ENCODE data around the gene EMC8.

The EMC8 gene

GRCh38 chr16:85788819-85789218 lies 10.5 kb downstream of the EMC8 start:
- no peaks in the 10 kb centered on the region for H3K4me1 ChIP-seq (ENCODE audit: control extremely low read depth in 1 of 4, control insufficient read depth in 4 of 4, insufficient read depth in 4 of 4, low read length in 3 of 4)
- 97% methylated on average over 9 of the region's 11 CpGs for WGBS (ENCODE audit: insufficient coverage)
- no peak for DNase-seq
- H3K9me3 ChIP-seq (ENCODE audit: control extremely low read depth in 1 of 5, control insufficient read depth in 4 of 5, insufficient read depth in 2 of 5, low read depth in 1 of 5, low read length in 4 of 5), result no peaks in the 10 kb centered on the region
- no peak overlapping the region for H3K27ac ChIP-seq (ENCODE audit: insufficient read depth in 1 of 2, low read depth in 1 of 2, low read length in 2 of 2, poor library complexity in 1 of 2, severe bottlenecking in 2 of 2)
- no peaks in the 10 kb centered on the region for H3K27me3 ChIP-seq (replicated peaks in 2 of 5; ENCODE audit: control insufficient read depth in 4 of 5, insufficient read depth in 5 of 5, low read length in 4 of 5)
- H3K4me3 ChIP-seq (ENCODE audit: control insufficient read depth in 1 of 7, extremely low read depth in 1 of 7, insufficient read depth in 4 of 7, low read depth in 2 of 7, low read length in 6 of 7), result no peak overlapping the region
- ChIA-PET POLR2A (no interaction called here), CTCF (no interaction called here)
- peaks cover 16 to 62% (median 47%) of the 10 kb centered on the region in 4 experiments for H3K36me3 ChIP-seq (ENCODE audit: control insufficient read depth in 4 of 4, insufficient read depth in 4 of 4, low read length in 3 of 4)

DNA sequence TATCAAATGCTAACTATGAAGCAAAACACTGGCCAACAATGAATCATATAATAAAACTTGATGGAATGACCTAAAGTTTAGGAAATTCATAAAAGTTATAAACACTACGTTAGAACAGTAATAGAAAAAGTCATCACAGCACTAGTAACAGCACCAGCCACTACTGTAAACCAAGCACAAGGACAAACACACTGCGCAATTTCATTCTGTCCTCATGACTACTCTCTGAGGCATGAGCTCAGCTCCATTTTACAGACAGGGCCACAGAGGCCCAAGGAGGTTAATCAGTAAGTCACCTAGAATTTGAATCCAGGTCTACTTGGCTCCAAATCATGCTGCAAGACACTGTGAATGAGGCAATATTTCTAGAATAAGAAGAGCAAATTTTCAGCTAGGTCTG lies 13.4 kb downstream of the EMC8 start:
- ChIA-PET CTCF (interaction anchor here (0.7 kb wide), 1 partner anchor 27 kb away, joined by 3 read pairs; no protein-coding TSS in a partner anchor), POLR2A (no interaction called here)
- Histone ChIP-seq H3K4me3 (ENCODE audit: control insufficient read depth in 1 of 7, extremely low read depth in 1 of 7, insufficient read depth in 4 of 7, low read depth in 2 of 7, low read length in 6 of 7) (no peak overlapping the region), H3K9me3 (ENCODE audit: control extremely low read depth in 1 of 5, control insufficient read depth in 4 of 5, insufficient read depth in 2 of 5, low read depth in 1 of 5, low read length in 4 of 5) (no peaks in the 10 kb centered on the region), H3K4me1 (ENCODE audit: control extremely low read depth in 1 of 4, control insufficient read depth in 4 of 4, insufficient read depth in 4 of 4, low read length in 3 of 4) (no peaks in the 10 kb centered on the region), H3K27ac (ENCODE audit: insufficient read depth in 1 of 2, low read depth in 1 of 2, low read length in 2 of 2, poor library complexity in 1 of 2, severe bottlenecking in 2 of 2) (no peak overlapping the region), H3K27me3 (replicated peaks in 2 of 5; ENCODE audit: control insufficient read depth in 4 of 5, insufficient read depth in 5 of 5, low read length in 4 of 5) (no peaks in the 10 kb centered on the region), H3K36me3 (ENCODE audit: control insufficient read depth in 4 of 4, insufficient read depth in 4 of 4, low read length in 3 of 4) (peaks cover 18 to 59% (median 44%) of the 10 kb centered on the region in 4 experiments)
- 89% methylated on average over 1 of the region's 2 CpGs for WGBS (ENCODE audit: insufficient coverage)
- DNase-seq, result no peak

DNA sequence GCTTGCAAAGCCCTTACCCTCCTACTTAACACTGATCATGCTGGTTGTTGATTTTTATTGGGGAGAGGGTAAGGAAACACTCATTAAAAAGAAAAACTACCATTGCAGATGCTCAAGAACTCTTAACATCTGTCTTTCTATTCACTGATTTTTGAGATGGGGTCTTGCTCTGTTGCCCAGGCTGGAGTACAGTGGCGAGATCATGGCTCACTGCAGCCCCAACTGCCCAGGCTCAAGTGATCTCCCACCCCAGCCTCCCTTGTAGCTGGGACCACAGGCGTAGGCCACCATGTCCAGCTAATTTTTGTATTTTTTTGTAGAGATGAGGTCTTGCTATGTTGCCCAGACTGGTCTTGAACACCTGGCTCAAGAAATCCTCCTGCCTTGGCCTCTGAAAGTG lies 14.5 kb downstream of the EMC8 start:
- Histone ChIP-seq H3K4me1 (ENCODE audit: control extremely low read depth in 1 of 4, control insufficient read depth in 4 of 4, insufficient read depth in 4 of 4, low read length in 3 of 4) (no peaks in the 10 kb centered on the region), H3K4me3 (ENCODE audit: control insufficient read depth in 1 of 7, extremely low read depth in 1 of 7, insufficient read depth in 4 of 7, low read depth in 2 of 7, low read length in 6 of 7) (no peak overlapping the region), H3K9me3 (ENCODE audit: control extremely low read depth in 1 of 5, control insufficient read depth in 4 of 5, insufficient read depth in 2 of 5, low read depth in 1 of 5, low read length in 4 of 5) (no peaks in the 10 kb centered on the region), H3K27ac (ENCODE audit: insufficient read depth in 1 of 2, low read depth in 1 of 2, low read length in 2 of 2, poor library complexity in 1 of 2, severe bottlenecking in 2 of 2) (no peak overlapping the region), H3K27me3 (replicated peaks in 2 of 5; ENCODE audit: control insufficient read depth in 4 of 5, insufficient read depth in 5 of 5, low read length in 4 of 5) (no peaks in the 10 kb centered on the region), H3K36me3 (ENCODE audit: control insufficient read depth in 4 of 4, insufficient read depth in 4 of 4, low read length in 3 of 4) (peaks cover 21 to 70% (median 54%) of the 10 kb centered on the region in 4 experiments)
- no peak for DNase-seq
- ChIA-PET POLR2A (no interaction called here), CTCF (no interaction called here)
- WGBS (ENCODE audit: insufficient coverage), result 100% methylated on average over 2 of the region's 2 CpGs

- H3K27ac ChIP-seq (ENCODE audit: insufficient read depth in 1 of 2, low read depth in 1 of 2, low read length in 2 of 2, poor library complexity in 1 of 2, severe bottlenecking in 2 of 2), result no peak overlapping the region
- no peaks in the 10 kb centered on the region for H3K9me3 ChIP-seq (ENCODE audit: control extremely low read depth in 1 of 5, control insufficient read depth in 4 of 5, insufficient read depth in 2 of 5, low read depth in 1 of 5, low read length in 4 of 5)
- H3K36me3 ChIP-seq (ENCODE audit: control insufficient read depth in 4 of 4, insufficient read depth in 4 of 4, low read length in 3 of 4), result peaks cover 21 to 72% (median 57%) of the 10 kb centered on the region in 4 experiments
- POLR2A ChIA-PET, result interaction anchor here (1.1 kb wide), 1 partner anchor 17 kb away, joined by 3 read pairs; no protein-coding TSS in a partner anchor
- H3K4me3 ChIP-seq (ENCODE audit: control insufficient read depth in 1 of 7, extremely low read depth in 1 of 7, insufficient read depth in 4 of 7, low read depth in 2 of 7, low read length in 6 of 7), result no peak overlapping the region
- CTCF ChIA-PET, result interaction anchor here (1.0 kb wide), 1 partner anchor 66 kb away, joined by 3 read pairs; no protein-coding TSS in a partner anchor
- H3K27me3 ChIP-seq (replicated peaks in 2 of 5; ENCODE audit: control insufficient read depth in 4 of 5, insufficient read depth in 5 of 5, low read length in 4 of 5), result no peaks in the 10 kb centered on the region
- DNase-seq, result no peak
- no peaks in the 10 kb centered on the region for H3K4me1 ChIP-seq (ENCODE audit: control extremely low read depth in 1 of 4, control insufficient read depth in 4 of 4, insufficient read depth in 4 of 4, low read length in 3 of 4)
- WGBS (ENCODE audit: insufficient coverage), result 93% methylated on average over 8 of the region's 8 CpGs
Observed at GRCh38 chr16:85783441-85783840, 15.9 kb downstream of the EMC8 start.

DNA sequence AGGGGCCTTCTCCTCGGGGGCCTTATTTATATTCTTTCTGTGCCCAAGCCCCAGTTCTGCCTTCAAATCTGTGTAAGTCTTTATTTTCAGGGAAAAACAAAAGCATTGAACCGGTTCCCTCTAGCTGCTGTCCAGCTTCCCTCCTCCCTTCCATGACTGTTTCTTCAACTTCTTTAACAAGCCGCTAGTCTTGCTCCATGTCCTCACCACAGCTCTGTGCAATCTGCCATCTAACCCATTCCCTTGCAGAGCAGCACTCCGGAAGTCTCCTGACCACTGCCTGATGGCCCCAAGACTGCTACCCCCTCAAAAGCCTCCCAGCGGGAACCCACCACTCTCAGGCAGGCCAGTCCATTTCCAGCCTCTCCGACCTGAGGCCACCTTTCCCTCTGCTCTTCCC lies 16.9 kb downstream of the EMC8 start:
- Histone ChIP-seq H3K36me3 (ENCODE audit: control insufficient read depth in 4 of 4, insufficient read depth in 4 of 4, low read length in 3 of 4) (peaks cover 16 to 73% (median 55%) of the 10 kb centered on the region in 4 experiments), H3K27me3 (replicated peaks in 2 of 5; ENCODE audit: control insufficient read depth in 4 of 5, insufficient read depth in 5 of 5, low read length in 4 of 5) (no peaks in the 10 kb centered on the region), H3K4me1 (ENCODE audit: control extremely low read depth in 1 of 4, control insufficient read depth in 4 of 4, insufficient read depth in 4 of 4, low read length in 3 of 4) (no peaks in the 10 kb centered on the region), H3K4me3 (ENCODE audit: control insufficient read depth in 1 of 7, extremely low read depth in 1 of 7, insufficient read depth in 4 of 7, low read depth in 2 of 7, low read length in 6 of 7) (no peak overlapping the region), H3K27ac (ENCODE audit: insufficient read depth in 1 of 2, low read depth in 1 of 2, low read length in 2 of 2, poor library complexity in 1 of 2, severe bottlenecking in 2 of 2) (no peak overlapping the region), H3K9me3 (ENCODE audit: control extremely low read depth in 1 of 5, control insufficient read depth in 4 of 5, insufficient read depth in 2 of 5, low read depth in 1 of 5, low read length in 4 of 5) (no peaks in the 10 kb centered on the region)
- 96% methylated on average over 6 of the region's 6 CpGs for WGBS (ENCODE audit: insufficient coverage)
- POLR2A ChIA-PET, result no interaction called here
- DNase-seq, result no peak
- CTCF ChIA-PET, result interaction anchor here (1.0 kb wide), 1 partner anchor 65 kb away, joined by 3 read pairs; no protein-coding TSS in a partner anchor

DNA sequence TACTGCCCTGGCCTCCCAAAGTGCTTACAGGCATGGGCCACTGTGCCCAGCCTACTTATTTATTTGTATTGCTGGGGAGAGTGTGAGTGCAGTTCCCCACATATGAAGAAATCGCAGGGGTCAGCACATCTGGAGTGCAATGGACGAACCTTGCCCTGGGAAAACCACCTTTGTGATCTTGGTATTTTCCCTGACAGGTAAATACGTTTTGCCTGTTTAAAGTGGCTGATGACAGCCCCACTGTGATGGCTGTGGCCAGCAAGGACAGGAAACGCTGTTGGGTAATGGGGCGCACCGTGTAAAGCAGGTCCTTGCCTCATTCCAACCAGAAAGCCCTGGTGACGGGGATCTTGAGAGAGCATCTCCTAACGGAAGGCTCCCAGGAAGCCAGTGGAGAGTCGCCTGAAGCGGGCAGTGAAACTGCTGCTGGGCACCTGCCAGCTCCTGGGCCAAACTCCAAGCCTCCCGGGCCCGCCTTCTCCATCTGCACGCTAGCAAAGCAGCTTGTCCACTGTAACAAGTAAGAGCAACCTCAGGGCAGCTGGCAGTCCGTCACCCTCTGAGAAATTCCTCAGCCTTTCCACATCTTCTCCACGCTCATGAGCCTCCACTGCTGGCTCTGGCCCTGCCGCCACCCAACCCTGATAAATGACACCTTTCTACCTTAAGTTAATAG lies 17.5 kb downstream of the EMC8 start:
- CTCF ChIA-PET, result no interaction called here
- 95% methylated on average over 16 of the region's 16 CpGs for WGBS (ENCODE audit: insufficient coverage)
- Histone ChIP-seq H3K27me3 (replicated peaks in 2 of 5; ENCODE audit: control insufficient read depth in 4 of 5, insufficient read depth in 5 of 5, low read length in 4 of 5) (no peaks in the 10 kb centered on the region), H3K27ac (ENCODE audit: insufficient read depth in 1 of 2, low read depth in 1 of 2, low read length in 2 of 2, poor library complexity in 1 of 2, severe bottlenecking in 2 of 2) (no peak overlapping the region), H3K36me3 (ENCODE audit: control insufficient read depth in 4 of 4, insufficient read depth in 4 of 4, low read length in 3 of 4) (peaks cover 14 to 70% (median 51%) of the 10 kb centered on the region in 4 experiments), H3K9me3 (ENCODE audit: control extremely low read depth in 1 of 5, control insufficient read depth in 4 of 5, insufficient read depth in 2 of 5, low read depth in 1 of 5, low read length in 4 of 5) (no peaks in the 10 kb centered on the region), H3K4me1 (ENCODE audit: control extremely low read depth in 1 of 4, control insufficient read depth in 4 of 4, insufficient read depth in 4 of 4, low read length in 3 of 4) (no peaks in the 10 kb centered on the region), H3K4me3 (ENCODE audit: control insufficient read depth in 1 of 7, extremely low read depth in 1 of 7, insufficient read depth in 4 of 7, low read depth in 2 of 7, low read length in 6 of 7) (no peak overlapping the region)
- DNase-seq, result no peak
- POLR2A ChIA-PET, result no interaction called here

DNA sequence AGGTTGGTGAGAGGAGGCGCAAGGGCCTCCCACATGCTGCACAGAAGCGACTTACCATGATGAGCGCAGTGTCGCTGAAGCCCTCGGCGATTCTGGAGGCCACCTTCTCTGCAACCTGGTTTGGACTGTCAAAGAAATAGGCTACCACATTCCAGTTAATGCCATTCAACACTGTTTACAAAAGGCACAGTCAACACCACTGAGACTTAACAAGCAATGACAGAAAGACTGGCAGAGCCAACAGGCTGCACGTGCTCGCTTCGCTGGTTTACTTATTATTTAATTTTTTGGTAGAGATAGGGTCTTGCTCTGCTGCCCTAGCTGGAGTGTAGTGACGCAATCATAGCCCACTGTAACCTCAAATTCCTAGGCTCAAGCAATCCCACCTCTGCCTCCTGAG lies 18.2 kb downstream of the EMC8 start:
- Histone ChIP-seq H3K27me3 (replicated peaks in 2 of 5; ENCODE audit: control insufficient read depth in 4 of 5, insufficient read depth in 5 of 5, low read length in 4 of 5) (no peaks in the 10 kb centered on the region), H3K9me3 (ENCODE audit: control extremely low read depth in 1 of 5, control insufficient read depth in 4 of 5, insufficient read depth in 2 of 5, low read depth in 1 of 5, low read length in 4 of 5) (no peaks in the 10 kb centered on the region), H3K36me3 (ENCODE audit: control insufficient read depth in 4 of 4, insufficient read depth in 4 of 4, low read length in 3 of 4) (peaks cover 14 to 70% (median 47%) of the 10 kb centered on the region in 4 experiments), H3K4me1 (ENCODE audit: control extremely low read depth in 1 of 4, control insufficient read depth in 4 of 4, insufficient read depth in 4 of 4, low read length in 3 of 4) (no peaks in the 10 kb centered on the region), H3K4me3 (ENCODE audit: control insufficient read depth in 1 of 7, extremely low read depth in 1 of 7, insufficient read depth in 4 of 7, low read depth in 2 of 7, low read length in 6 of 7) (no peak overlapping the region), H3K27ac (ENCODE audit: insufficient read depth in 1 of 2, low read depth in 1 of 2, low read length in 2 of 2, poor library complexity in 1 of 2, severe bottlenecking in 2 of 2) (no peak overlapping the region)
- WGBS (ENCODE audit: insufficient coverage), result 95% methylated on average over 9 of the region's 10 CpGs
- POLR2A ChIA-PET, result no interaction called here
- DNase-seq, result no peak
- CTCF ChIA-PET, result no interaction called here

Measured in common myeloid progenitor, CD34-positive (primary cell).